Activated CD8-positive, alpha-beta memory T cell treated with anti-CD3 and anti-CD28 coated beads for 48 hours (primary cell): ENCODE measurements around the gene HIPK4.
"Not testable (repeated sequence)": the region's sequence is repeated elsewhere in the genome, so short reads cannot be mapped to it uniquely, and the experiment has no call there.

ENCODE experiments used
- DNase-seq, 3 experiments: peaks; one replicate each; pipeline ENCODE4 v3.0.0-alpha.2; 2020; ENCODE audit warnings: low read depth in 2 of 3, low spot score in 2 of 3

The HIPK4 gene, protein sequence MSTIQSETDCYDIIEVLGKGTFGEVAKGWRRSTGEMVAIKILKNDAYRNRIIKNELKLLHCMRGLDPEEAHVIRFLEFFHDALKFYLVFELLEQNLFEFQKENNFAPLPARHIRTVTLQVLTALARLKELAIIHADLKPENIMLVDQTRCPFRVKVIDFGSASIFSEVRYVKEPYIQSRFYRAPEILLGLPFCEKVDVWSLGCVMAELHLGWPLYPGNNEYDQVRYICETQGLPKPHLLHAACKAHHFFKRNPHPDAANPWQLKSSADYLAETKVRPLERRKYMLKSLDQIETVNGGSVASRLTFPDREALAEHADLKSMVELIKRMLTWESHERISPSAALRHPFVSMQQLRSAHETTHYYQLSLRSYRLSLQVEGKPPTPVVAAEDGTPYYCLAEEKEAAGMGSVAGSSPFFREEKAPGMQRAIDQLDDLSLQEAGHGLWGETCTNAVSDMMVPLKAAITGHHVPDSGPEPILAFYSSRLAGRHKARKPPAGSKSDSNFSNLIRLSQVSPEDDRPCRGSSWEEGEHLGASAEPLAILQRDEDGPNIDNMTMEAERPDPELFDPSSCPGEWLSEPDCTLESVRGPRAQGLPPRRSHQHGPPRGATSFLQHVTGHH

GRCh38 chr19:40390084-40390742 is at the start of gene HIPK4:
Gene HIPK4 (minus strand): TSS chr19:40390181. CDS start chr19:40389902, 279 bp downstream.
- no peak for DNase-seq

GRCh38 chr19:40438284-40438683 is 48.3 kb upstream of the HIPK4 start:
- DNase-seq = no peak

DNA sequence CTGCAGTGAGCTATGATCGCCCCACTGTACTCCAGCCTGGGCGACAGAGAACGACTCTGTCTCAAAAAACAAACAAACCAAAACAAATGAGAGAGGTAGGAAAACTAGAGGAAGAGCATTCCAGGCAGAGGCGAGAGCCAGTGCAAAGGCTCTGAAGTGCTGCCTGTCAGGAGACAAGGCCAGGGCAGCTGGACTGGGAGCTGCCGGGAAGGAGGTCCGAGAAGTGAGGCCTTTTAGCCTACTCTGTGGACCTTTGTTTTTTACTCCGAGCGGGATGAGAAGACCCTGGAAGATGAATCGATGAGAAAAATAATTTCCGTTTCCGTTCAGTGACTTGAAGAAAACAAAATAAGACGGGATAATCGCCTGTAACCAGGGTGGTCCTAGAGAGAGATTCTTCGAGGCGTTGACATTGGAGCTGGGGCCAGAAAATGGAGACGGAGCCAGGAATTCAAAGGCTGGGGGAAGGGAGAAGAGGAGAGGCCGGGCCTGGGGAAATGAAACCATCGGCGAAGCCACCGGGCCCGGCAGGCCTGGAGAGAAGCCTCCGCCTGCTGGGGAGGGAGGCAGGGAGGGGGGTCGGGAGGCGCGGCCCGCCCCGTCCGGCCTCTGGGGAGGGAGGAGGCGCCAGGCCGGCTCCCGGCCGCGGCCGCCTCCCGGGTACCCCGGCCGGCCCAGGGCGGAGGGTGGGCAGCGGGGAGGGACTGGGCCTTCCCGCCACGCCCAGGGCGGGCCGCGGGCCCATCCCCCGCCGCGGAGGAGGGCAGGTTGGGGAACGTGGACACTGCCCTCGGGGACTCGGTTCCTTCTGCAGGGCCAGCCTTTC is 43.6 kb upstream of the HIPK4 start:
- DNase-seq = peak in 1 of 3 experiments; percentile 38

- DNase-seq = not testable (repeated sequence)
Measured at GRCh38 chr19:40432760-40433159, 42.8 kb upstream of the HIPK4 start.

DNA sequence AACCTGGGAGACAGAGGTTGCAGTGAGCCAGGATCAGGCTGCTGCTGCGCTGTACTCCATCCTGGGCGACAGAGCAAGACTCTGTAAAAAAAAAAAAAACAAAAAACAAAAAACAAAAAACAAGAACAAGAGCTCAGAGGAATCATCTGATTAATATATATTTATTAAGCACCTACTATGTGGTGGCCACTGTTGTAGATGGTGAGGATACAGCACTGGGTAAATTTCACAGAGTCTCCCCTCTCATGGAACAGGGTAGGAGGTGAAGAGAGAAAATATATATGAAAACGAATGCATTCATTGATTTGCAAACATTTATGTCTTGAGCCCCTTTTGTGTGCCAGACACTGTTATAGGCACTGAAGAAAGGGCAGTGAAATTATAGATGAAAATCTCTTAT is 41.7 kb upstream of the HIPK4 start:
- DNase-seq = no peak

DNA sequence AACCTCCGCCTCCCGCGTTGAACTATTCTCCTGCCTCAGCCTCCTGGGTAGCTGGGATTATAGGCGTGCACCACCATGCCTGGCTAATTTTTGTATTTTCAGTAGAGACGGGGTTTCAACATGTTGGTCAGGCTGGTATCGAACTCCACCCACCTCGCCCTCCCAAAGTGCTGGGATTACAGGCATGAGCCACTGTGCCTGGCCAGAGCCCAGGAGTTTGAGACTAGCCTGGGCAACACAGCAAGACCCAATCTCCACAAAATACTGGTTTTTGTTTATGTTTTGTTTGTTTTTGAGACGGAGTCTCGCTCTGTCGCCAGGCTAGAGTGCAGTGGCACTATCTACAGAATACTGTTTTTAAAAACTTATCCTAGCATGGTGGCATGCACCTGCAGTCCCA is 40.3 kb upstream of the HIPK4 start:
- DNase-seq = not testable (repeated sequence)

GRCh38 chr19:40428197-40428596 is 38.2 kb upstream of the HIPK4 start:
- DNase-seq = not testable (repeated sequence)

GRCh38 chr19:40425450-40426287 is 35.7 kb upstream of the HIPK4 start, which contains the start of gene SERTAD1:
Gene SERTAD1 (minus strand): TSS chr19:40425992. CDS start chr19:40423546, 2,446 bp downstream.
- peak; percentile 98 to 99 (median 99) for DNase-seq

GRCh38 chr19:40424637-40425449 is 34.9 kb upstream of the HIPK4 start:
- DNase-seq = no peak

DNA sequence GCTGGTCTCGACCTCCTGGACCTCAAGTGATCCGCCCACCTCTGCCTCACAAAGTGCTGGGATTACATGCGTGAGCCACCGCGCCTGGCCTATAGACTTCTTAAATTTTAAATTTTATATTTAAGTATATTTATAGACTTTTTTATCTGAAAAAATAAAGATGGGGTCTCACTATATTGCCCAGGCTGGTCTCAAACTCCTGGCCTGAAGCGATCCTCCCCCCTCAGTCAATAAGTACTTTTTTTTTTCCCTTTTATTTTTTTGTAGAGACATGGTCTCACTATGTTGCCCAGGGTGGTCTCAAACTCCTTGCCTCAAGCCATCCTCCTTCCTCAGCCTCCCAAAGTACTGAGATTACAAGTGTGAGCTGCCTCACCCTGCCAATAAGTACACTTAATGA is 34.0 kb upstream of the HIPK4 start:
- DNase-seq = no peak

- no peak for DNase-seq
Measured at GRCh38 chr19:40422748-40423566, 33.0 kb upstream of the HIPK4 start.

GRCh38 chr19:40421993-40422747 is 32.2 kb upstream of the HIPK4 start:
- no peak for DNase-seq

DNA sequence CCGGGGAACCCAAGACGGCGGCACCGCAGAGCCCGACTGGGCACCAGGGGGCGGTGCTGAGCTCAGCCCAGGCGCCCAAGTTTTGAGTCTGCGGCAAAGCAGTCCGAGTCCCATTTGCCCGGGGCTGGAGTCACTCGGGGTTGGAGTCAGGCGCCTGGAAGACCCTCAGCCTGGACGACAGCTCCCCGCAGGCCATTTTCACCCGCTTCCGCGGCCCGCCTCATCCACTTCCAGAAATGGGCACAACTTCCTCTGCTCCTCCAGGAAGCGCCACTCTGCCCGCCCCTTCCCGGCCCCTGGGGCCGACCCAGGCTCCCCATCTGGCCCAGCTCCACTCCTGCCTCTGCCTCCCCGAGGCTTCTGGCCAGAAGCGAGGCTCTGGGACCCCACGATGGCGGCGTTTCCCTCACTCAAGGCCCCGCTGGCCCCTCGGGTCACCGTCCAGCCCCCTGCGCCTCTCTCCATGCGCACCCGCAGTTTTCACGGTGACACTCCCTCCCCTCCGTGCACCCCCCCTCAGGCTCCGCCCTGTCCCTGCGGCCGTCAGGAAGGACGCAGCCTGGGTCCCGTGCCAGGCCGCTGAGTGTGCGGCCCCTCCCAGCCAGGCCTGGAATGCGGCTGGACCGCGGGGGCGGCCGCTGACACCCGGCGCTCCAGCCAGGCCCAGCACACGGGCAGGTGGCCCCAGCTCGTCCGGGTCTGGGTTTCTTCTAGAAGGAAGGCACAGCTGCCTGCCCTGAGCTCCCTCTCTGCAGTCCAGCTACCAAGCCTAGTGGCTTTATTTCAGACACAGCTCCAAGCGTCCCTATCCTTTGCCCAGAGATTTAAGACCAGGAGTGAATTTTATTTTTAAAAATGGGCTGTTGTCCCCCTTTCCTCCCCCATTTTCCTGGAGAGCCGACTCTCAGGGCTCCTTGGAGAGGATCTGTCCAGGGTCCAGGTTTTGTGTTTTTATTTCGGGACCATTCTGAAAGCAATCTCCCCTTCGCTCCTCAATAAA is 31.1 kb upstream of the HIPK4 start:
- DNase-seq = peak in 2 of 3 experiments; percentile 49 to 54

- DNase-seq = no peak
Measured at GRCh38 chr19:40420451-40420765, 30.4 kb upstream of the HIPK4 start.

DNA sequence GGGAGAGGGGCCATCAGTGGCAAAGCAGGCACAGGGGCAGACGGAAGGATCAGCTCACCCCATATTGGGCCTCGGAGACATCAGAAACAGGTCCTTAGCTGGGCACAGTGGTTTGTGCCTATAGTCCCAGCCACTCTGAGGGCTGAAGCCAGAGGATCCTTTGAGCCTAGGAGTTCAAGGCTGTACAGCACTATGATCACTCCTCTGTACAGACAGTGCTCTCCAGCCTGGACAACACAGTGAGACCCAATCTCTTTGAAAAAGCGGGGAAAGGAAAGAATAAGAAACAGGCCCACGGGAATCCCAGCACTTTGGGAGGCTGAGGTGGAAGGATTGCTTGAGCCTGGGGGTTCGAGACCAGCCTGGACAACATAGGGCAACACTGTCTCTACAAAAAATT is 29.8 kb upstream of the HIPK4 start:
- DNase-seq = no peak

- DNase-seq = no peak
Measured at GRCh38 chr19:40419066-40419612, 29.2 kb upstream of the HIPK4 start.
